NCI-H82 (cell line): ENCODE measurements around the gene SH2B2.

Experiments
- DNase-seq: peaks from one replicate; lab custom pipeline; 2025; lab: John Stamatoyannopoulos, UW

SH2B2 gene

GRCh38 chr7:102266541-102266940, 20.1 kb upstream of the SH2B2 start:
- DNase-seq: no peak

- DNase-seq: no peak
These were observed 18.0 kb upstream of the SH2B2 start for GRCh38 chr7:102268635-102269034.

- DNase-seq: no peak
These were observed 16.3 kb upstream of the SH2B2 start for GRCh38 chr7:102270178-102270887.

- DNase-seq: no peak
These were observed 15.4 kb upstream of the SH2B2 start for GRCh38 chr7:102271158-102271798.

GRCh38 chr7:102272075-102272916, 14.4 kb upstream of the SH2B2 start:
- DNase-seq: peak; percentile 77

GRCh38 chr7:102272917-102273748, 13.5 kb upstream of the SH2B2 start:
- DNase-seq: no peak

- DNase-seq: no peak
These were observed 12.6 kb upstream of the SH2B2 start for GRCh38 chr7:102273749-102274712.

GRCh38 chr7:102275123-102275703, 11.5 kb upstream of the SH2B2 start:
- DNase-seq: no peak

- DNase-seq: no peak
These were observed 8.8 kb upstream of the SH2B2 start for GRCh38 chr7:102277901-102278300.

GRCh38 chr7:102279537-102280400, 6.9 kb upstream of the SH2B2 start:
- DNase-seq: peak; percentile 91

GRCh38 chr7:102280521-102280920, 6.1 kb upstream of the SH2B2 start:
- no peak for DNase-seq

- DNase-seq: no peak
These were observed 4.9 kb upstream of the SH2B2 start for GRCh38 chr7:102281785-102282184.

GRCh38 chr7:102282465-102283362, 4.0 kb upstream of the SH2B2 start:
- DNase-seq: no peak

GRCh38 chr7:102283477-102284189, 3.0 kb upstream of the SH2B2 start:
- no peak for DNase-seq

- no peak for DNase-seq
These were observed 2.3 kb upstream of the SH2B2 start for GRCh38 chr7:102284399-102284798.

GRCh38 chr7:102284891-102285539, 1.7 kb upstream of the SH2B2 start:
- DNase-seq: peak; percentile 63
